Muscle layer of colon (tissue), 2 donors: ENCODE results near the gene PRTN3.
"Not testable (repeated sequence)": the region's sequence is repeated elsewhere in the genome, so short reads cannot be mapped to it uniquely, and the experiment has no call there.

Experiments used
- H3K27ac ChIP-seq: one replicate; pipeline ENCODE4 v1.7.0; 2013; ENCODE audit warnings: low read depth, mild to moderate bottlenecking, low read length, moderate library complexity
- H3K27me3 ChIP-seq, 2 donors: one replicate each; pipeline ENCODE4 v1.7.0; 2013; ENCODE audit warnings: low read length in 2 of 2, mild to moderate bottlenecking in 2 of 2; ENCODE audit not compliant: insufficient read depth in 2 of 2, control insufficient read depth in 1 of 2
- H3K36me3 ChIP-seq: one replicate; pipeline ENCODE4 v1.7.0; 2013; ENCODE audit warnings: mild to moderate bottlenecking, low read length; ENCODE audit not compliant: insufficient read depth
- H3K4me1 ChIP-seq: one replicate; pipeline ENCODE4 v1.7.0; 2013; ENCODE audit warnings: mild to moderate bottlenecking, low read length; ENCODE audit not compliant: insufficient read depth
- H3K4me3 ChIP-seq, 2 donors: one replicate each; pipeline ENCODE4 v1.7.0; 2013; ENCODE audit warnings: low read length in 2 of 2, low read depth in 1 of 2, mild to moderate bottlenecking in 1 of 2, moderate library complexity in 1 of 2
- H3K9ac ChIP-seq: one replicate; pipeline ENCODE4 v1.7.0; 2013; ENCODE audit warnings: low read length
- H3K9me3 ChIP-seq: one replicate; pipeline ENCODE4 v1.7.0; 2013; ENCODE audit warnings: mild to moderate bottlenecking, low read length
- donor health status: abdominal sarcoma.
- donor health status: Adenocarcinoma of cecum.

PRTN3 gene

DNA sequence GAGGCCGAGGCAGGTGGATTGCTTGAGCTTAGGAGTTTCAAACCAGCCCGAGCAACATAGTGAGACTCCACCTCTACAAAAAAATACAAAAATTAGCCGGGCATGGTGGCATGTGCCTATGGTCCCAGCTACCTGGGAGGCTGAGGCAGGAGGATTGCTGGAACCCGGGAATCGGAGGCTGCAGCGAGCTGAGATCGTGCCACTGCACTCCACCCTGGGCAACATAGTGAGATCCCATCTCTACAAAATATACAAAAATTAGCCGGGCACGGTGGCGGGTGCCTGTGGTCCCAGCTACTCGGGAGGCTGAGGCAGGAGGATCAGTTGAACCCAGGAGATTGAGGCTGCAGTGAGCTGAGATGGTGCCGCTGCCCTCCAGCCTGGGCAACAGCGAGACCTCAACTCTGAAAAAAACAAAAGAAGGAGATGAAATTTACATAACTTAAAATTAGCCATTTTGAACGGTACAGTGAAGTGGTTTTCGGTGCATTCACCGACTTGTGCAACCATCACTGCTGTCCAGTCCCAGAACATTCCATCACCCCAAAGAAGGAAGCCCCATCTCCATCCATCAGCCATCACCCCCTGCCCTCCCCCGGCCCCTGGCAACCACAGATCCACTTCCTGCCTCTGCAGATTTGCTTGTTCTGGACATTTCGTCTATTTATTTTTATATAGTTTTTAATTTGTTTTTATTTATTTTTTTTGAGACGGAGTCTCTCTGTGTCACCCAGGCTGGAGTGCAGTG lies 14.7 kb upstream of the PRTN3 start:
- no peak overlapping the region for H3K4me3 ChIP-seq
- peaks cover 6 to 45% of the 10 kb centered on the region in 2 donors for H3K27me3 ChIP-seq
- no peaks in the 10 kb centered on the region for H3K9me3 ChIP-seq
- no peak overlapping the region for H3K9ac ChIP-seq
- H3K36me3 ChIP-seq = no peaks in the 10 kb centered on the region
- H3K27ac ChIP-seq = no peak overlapping the region
- no peaks in the 10 kb centered on the region for H3K4me1 ChIP-seq

GRCh38 chr19:827314-827709 lies 13.5 kb upstream of the PRTN3 start:
- H3K4me3 ChIP-seq = no peak overlapping the region
- H3K27ac ChIP-seq = no peak overlapping the region
- peaks cover 6 to 43% of the 10 kb centered on the region in 2 donors for H3K27me3 ChIP-seq
- no peaks in the 10 kb centered on the region for H3K36me3 ChIP-seq
- no peaks in the 10 kb centered on the region for H3K4me1 ChIP-seq
- no peaks in the 10 kb centered on the region for H3K9me3 ChIP-seq
- H3K9ac ChIP-seq = no peak overlapping the region

GRCh38 chr19:827710-828321 lies 13.0 kb upstream of the PRTN3 start, which contains the start of gene AZU1:
Gene AZU1 (plus strand): TSS chr19:827837. CDS start chr19:827847, 10 bp downstream.
- H3K27me3 ChIP-seq = peaks cover 6 to 38% of the 10 kb centered on the region in 2 donors
- no peak within 1 kb of the TSS for H3K9ac ChIP-seq
- H3K9me3 ChIP-seq = no peaks in the 10 kb centered on the region
- H3K4me3 ChIP-seq = no peak within 1 kb of the TSS
- H3K4me1 ChIP-seq = no peaks in the 10 kb centered on the region
- no peak within 1 kb of the TSS for H3K27ac ChIP-seq
- no peaks in the 10 kb centered on the region for H3K36me3 ChIP-seq

- Histone ChIP-seq H3K27ac (no peak overlapping the region), H3K27me3 (peaks cover 0 to 28% of the 10 kb centered on the region in 2 donors), H3K4me1 (no peaks in the 10 kb centered on the region), H3K36me3 (no peaks in the 10 kb centered on the region), H3K9ac (no peak overlapping the region), H3K4me3 (no peak overlapping the region), H3K9me3 (no peaks in the 10 kb centered on the region)
Measured at GRCh38 chr19:829129-829758, 11.6 kb upstream of the PRTN3 start.

GRCh38 chr19:831407-832369 lies 9.1 kb upstream of the PRTN3 start:
- Histone ChIP-seq H3K4me3 (no peak overlapping the region), H3K27ac (no peak overlapping the region), H3K9ac (no peak overlapping the region), H3K9me3 (no peaks in the 10 kb centered on the region), H3K27me3 (peaks cover 0 to 39% of the 10 kb centered on the region in 2 donors), H3K36me3 (no peaks in the 10 kb centered on the region), H3K4me1 (no peaks in the 10 kb centered on the region)

- no peaks in the 10 kb centered on the region for H3K36me3 ChIP-seq
Measured at GRCh38 chr19:834216-834615, 6.6 kb upstream of the PRTN3 start.

DNA sequence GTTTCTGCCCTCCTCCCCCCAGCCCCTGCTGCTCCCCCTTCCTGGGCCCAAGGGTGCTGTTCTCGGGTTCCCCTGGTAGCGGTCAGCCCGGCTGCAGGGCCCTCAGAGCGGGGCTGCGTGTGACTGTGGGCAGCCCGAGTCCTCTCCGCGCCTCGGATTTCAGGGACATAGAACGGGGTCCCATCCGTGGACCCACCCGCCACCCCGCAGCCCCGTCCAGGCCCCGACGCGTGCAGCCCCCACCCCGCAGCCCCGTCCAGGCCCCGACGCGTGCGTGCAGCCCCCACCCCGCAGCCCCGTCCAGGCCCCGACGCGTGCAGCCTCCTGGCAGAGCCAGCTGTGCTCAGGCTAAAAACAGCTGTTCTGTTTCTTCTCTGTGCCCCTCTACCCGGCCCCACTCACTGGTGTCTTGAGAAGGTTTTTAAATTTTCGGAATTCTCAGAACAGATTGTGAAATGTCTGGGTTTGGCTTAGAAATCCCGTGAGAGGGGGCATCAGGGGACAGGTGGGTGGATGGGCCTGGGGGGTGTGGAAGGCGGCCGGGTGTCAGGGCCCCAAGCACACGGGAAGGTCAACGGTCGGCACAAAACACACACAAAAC lies 5.5 kb upstream of the PRTN3 start:
- Histone ChIP-seq H3K4me1 (no peaks in the 10 kb centered on the region), H3K36me3 (no peaks in the 10 kb centered on the region), H3K4me3 (no peak overlapping the region), H3K27me3 (peaks cover 0 to 26% of the 10 kb centered on the region in 2 donors), H3K27ac (no peak overlapping the region), H3K9me3 (no peaks in the 10 kb centered on the region), H3K9ac (no peak overlapping the region)

More at GRCh38 chr19:834216-834615, 6.6 kb upstream of the PRTN3 start:
- Histone ChIP-seq H3K4me1 (no peaks in the 10 kb centered on the region), H3K9ac (no peak overlapping the region), H3K4me3 (no peak overlapping the region), H3K27me3 (peaks cover 0 to 26% of the 10 kb centered on the region in 2 donors), H3K9me3 (no peaks in the 10 kb centered on the region), H3K27ac (no peak overlapping the region)

DNA sequence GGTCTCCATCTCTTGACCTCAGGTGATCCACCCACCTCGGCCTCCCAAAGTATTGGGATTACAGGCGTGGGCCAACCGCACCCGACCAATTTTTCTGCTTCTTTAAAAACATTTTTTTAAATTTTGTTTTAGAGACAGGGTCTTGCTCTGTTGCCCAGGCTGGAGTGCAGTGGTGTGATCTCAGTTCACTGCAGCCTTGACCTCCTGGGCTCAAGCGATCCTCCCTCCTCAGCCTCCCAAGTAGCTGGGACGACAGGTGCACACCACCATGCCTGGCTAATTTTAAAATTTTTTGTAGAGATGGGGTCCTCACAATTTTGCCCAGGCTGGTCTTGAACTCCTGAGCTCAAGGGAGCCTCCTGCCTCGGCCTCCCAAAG lies 2.0 kb downstream of the PRTN3 start:
- not testable (repeated sequence) for H3K4me1 ChIP-seq, H3K9ac ChIP-seq, H3K9me3 ChIP-seq, H3K4me3 ChIP-seq, H3K36me3 ChIP-seq, H3K27ac ChIP-seq
- peaks cover 0 to 46% of the 10 kb centered on the region in 2 donors for H3K27me3 ChIP-seq

DNA sequence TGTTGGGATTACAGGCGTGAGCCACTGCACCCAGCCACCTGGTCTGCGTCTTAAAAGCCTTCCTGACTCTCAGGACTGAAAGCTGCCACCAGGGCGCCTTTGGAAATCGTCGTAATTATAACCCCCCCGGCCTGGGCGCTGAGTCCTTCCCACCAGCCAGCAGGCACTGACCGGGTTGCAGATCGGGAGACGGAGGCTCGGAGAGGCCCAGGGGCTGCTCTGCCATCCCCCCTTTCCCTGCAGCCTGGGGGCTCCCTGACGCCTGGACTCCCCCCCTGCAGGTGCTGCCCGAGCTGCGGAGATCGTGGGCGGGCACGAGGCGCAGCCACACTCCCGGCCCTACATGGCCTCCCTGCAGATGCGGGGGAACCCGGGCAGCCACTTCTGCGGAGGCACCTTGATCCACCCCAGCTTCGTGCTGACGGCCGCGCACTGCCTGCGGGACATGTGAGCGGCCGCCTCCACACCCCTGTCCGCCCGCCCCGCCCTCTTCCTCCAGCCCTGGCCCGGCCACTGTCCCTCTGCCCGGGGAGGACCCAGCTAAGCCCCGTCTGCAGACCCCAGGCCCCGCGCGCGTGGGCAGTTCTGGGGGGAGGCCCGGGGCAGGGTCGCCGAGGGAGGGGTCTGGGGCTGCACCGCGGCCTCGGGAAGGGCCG lies 2.5 kb downstream of the PRTN3 start:
- Histone ChIP-seq H3K9me3 (no peaks in the 10 kb centered on the region), H3K27ac (no peak overlapping the region), H3K9ac (no peak overlapping the region), H3K36me3 (no peaks in the 10 kb centered on the region), H3K4me3 (no peak overlapping the region), H3K27me3 (peaks cover 0 to 48% of the 10 kb centered on the region in 2 donors), H3K4me1 (peaks cover 3% of the 10 kb centered on the region)

GRCh38 chr19:843836-844545 lies 3.2 kb downstream of the PRTN3 start:
- Histone ChIP-seq H3K27ac (no peak overlapping the region), H3K36me3 (no peaks in the 10 kb centered on the region), H3K4me1 (peaks cover 3% of the 10 kb centered on the region), H3K4me3 (no peak overlapping the region), H3K9ac (no peak overlapping the region), H3K27me3 (peaks cover 0 to 48% of the 10 kb centered on the region in 2 donors), H3K9me3 (no peaks in the 10 kb centered on the region)
